ENCODE data around the gene SLC22A3.

- no peak for TF ChIP-seq CTCF (IDR thresholded peaks at IDR 0.05)
- no peak for TF ChIP-seq POLR2A (IDR thresholded peaks at IDR 0.05)
Measured at GRCh38 chr6:160378882-160379281, 30.7 kb downstream of the SLC22A3 start.
